Left lobe of liver (tissue), 1 donor: ENCODE results near the gene SLTM. TPM values are rescaled to one million over a fixed set of nuclear protein-coding genes. Genes with fewer than 3 reads are reported as not detected.

Experiments used
- total RNA-seq: library from RNA; stranded (reverse); gene quantifications from one replicate; pipeline ENCODE4 v1.2.1, GENCODE V29; 2021
- donor health status: DM: no; HTN: yes; CAD: no.

The SLTM gene
- total RNA-seq, 1 donor from 2014 or later: 38.7 TPM

Other genes with a start within 250 kb of the SLTM start
- gene ADAM10, start 184.0 kb downstream of the SLTM start, total RNA-seq: 36.6 TPM
- gene MINDY2, start 162.4 kb downstream of the SLTM start, total RNA-seq: 5.5 TPM
- 15.5 TPM for gene RNF111, start 54.0 kb upstream of the SLTM start, total RNA-seq
- 0.28 TPM for gene CCNB2, start 171.5 kb upstream of the SLTM start, total RNA-seq